ENCODE results near the gene HLA-DPA1.
"Not testable (repeated sequence)": the region's sequence is repeated elsewhere in the genome, so short reads cannot be mapped to it uniquely, and the experiment has no call there.

The HLA-DPA1 gene

DNA sequence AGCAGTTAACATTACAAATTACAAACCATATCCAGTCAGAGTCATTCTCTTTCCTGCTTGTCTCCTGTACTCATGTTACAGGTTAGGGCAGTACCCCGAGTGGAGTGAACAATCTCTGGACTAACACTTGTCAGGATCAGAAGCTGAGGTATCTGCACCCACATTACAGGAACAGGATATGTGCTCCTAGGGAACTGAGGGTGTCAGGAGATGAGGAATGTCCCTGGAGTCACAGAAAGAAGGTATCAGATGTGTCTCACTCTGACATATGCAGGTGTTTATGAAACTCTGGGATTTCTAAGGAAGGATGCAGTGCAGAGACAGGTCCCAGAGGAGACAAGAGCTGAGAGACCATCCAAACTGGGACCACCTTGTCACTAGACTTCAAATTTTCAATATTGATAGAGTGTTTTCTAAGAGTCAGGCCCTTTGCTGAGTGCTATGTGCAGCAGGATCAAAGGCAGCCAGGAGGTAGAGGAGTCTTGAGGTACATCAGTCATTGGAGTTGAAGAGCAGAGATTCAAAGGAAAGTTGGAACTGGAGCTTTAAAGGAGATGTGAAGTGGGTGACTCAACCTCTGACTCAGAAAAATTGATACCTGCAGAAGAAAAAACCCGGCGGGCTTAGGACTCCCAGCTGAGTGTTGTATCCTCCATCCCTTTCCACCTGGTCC, 14.9 kb upstream of the HLA-DPA1 start:
- DNase-seq = no peak

DNA sequence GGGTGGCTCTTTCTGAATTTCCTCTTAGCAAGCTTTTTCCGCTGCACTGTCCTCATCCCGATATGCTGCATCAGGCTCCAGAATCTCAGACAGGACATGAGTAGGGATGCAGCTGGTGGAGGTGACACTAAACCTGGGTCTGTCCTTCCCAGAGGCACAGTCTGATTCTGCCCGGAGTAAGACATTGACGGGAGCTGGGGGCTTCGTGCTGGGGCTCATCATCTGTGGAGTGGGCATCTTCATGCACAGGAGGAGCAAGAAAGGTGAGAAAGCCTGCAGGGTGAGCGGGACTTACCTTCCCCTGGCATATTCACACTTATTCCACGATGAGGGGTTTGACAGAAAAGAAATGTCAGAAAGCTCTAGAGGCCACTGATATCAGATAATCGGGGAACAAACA, 12.2 kb upstream of the HLA-DPA1 start:
- no peak for DNase-seq

DNA sequence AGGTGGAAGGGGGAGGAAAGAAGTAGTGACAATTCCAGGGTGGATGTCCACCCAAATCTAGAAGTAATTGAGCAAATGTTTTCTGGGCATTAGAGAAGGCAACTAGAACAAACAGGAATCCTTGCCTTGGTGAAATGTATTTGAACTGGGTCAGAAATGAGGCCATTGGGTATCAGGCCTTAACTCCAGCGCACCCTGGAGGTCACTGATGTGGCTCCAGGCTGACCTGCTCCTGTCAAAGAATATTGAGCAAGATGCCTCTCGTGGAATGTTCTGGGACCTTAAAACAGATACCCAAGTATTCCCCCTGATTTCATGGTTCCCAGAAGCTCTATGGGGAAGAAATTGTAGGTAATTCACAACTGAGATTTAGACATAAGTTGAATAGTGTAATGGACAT, 9.3 kb upstream of the HLA-DPA1 start:
- no peak for DNase-seq

DNA sequence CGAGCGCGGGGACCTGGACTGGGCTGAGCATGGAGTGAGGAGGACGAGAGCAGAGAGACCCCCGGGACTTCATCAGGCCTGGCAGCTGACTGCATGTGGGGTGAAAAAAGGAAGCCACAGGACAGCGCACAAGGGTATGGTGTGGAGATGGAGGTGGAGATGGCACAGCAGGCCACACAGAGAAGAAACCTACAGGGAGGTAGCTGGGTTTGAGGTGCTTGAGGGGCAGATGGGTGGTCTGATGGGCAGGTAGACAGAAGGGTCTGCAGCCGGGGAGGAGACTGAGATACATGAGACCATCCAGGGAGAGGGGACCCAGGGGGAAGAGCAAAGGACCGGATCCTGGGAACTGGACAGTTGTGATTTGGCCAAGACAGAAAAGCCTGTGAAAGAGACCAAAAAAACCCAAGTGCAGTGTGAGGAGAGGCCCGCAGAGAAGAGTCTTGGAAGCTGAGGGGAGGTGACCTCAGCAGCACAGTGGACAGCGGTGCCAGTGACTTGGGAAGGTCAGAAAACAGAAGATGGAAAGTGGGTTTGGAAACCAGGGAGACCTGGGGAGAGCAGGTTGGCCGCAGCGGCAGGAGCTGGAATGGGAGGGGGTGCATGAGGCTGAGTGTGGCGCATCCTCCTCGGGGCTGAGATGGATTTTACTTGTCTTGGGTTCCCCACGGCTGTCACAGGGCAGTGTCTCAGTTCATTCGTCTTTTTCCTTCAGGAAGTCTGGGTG, 7.8 kb upstream of the HLA-DPA1 start:
- no peak for DNase-seq

DNA sequence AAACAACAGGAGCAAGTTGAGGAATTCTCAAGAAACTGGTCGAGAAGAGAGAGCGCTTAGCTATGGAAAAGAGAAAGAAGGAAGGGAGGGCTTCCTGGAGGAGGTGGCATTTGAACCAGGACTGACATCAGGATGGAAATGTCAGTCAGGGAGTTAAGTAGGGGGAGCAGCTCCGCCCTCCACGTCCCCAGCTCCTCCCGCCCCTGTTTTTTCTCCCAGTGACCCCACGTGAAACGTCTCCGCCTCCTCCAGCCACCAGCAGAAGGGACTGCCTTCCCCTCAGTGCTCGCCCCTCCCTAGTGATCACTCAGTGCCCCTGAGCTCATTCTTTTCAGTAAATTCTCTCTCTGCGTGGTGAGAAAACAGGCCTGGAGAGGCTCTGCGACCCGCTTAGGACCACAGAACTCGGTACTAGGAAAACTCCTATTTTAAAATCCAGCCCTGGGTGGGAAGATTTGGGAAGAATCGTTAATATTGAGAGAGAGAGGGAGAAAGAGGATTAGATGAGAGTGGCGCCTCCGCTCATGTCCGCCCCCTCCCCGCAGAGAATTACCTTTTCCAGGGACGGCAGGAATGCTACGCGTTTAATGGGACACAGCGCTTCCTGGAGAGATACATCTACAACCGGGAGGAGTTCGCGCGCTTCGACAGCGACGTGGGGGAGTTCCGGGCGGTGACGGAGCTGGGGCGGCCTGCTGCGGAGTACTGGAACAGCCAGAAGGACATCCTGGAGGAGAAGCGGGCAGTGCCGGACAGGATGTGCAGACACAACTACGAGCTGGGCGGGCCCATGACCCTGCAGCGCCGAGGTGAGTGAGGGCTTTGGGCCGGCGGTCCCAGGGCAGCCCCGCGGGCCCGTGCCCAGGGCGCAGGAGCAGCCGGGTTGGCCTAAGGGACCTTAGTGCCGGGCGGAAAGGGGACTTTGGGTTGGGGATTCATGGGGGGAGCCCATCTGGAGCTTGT, 7.0 kb upstream of the HLA-DPA1 start:
- DNase-seq = no peak

- DNase-seq = no peak
Measured at GRCh38 chr6:33079580-33079979, 6.1 kb upstream of the HLA-DPA1 start.

GRCh38 chr6:33078919-33079521, 5.6 kb upstream of the HLA-DPA1 start:
- no peak for DNase-seq

DNA sequence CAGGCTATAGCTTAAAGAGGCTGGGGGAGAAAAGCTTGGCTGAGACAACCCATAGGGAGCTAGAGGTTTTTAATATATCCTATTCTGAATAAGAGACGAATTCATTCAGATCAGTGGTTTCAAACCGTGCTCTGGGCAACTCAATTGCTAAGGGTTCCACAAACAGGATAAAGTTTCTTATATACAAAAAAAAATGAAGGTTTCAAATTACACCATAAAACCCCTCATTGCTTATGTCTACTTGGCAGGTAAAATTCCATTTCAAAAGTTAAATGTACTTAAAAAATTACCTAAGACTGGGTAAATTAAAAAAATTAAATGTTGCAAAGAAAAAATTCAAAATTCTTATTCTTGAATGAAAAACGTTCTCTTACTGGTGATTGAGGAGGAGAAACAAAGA, 5.0 kb upstream of the HLA-DPA1 start:
- DNase-seq = no peak

DNA sequence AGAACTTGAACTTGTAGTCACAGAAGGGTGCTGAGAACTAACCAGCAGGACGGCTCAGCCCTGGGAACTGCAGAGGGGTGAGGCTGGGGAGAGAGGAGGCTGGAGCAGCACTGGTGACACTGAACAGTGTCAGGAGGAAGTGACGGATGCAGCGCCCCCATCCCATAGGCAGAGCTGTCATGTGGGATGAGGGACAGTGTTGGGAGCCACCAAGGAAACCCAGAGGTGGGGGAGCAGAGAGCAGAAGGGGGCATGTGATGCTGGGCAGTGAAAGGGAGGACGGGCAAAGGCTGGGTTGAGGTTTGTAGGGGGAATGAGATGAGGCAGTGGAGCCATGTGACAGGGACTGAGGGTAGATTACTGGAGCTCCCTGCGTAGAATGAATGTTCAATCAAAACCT, 4.5 kb upstream of the HLA-DPA1 start:
- no peak for DNase-seq

GRCh38 chr6:33076406-33076934, 3.0 kb upstream of the HLA-DPA1 start:
- no peak for DNase-seq

- no peak for DNase-seq
Measured at GRCh38 chr6:33075568-33076405, 2.3 kb upstream of the HLA-DPA1 start, which contains the start of gene HLA-DPB1. Gene HLA-DPB1 (plus strand): TSS chr6:33075990. CDS start chr6:33076042, 52 bp downstream.

DNA sequence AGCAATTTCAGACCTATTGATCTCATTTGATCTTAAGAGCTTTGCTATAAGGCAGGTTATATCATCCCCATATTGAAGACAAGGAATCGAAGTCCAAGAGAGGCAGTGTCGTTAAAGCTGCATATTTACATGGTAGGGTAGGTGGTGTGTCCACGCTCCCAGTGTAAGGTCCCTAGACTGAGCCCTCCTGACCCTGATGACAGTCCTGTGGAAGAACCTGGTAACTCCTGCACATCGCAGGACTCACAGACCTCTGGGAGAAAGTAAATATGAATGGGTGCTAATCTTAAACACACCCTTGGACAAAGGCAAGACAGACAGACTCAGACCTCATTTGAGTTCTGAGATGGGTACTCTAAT, 1.7 kb upstream of the HLA-DPA1 start:
- DNase-seq = no peak

GRCh38 chr6:33072508-33073100, 845 bp downstream of the HLA-DPA1 start:
- DNase-seq = no peak

GRCh38 chr6:33071569-33071968, 1.9 kb downstream of the HLA-DPA1 start:
- no peak for DNase-seq

- DNase-seq = no peak
Measured at GRCh38 chr6:33070909-33071308, 2.5 kb downstream of the HLA-DPA1 start.

- no peak for DNase-seq
Measured at GRCh38 chr6:33069021-33069738, 4.3 kb downstream of the HLA-DPA1 start.

DNA sequence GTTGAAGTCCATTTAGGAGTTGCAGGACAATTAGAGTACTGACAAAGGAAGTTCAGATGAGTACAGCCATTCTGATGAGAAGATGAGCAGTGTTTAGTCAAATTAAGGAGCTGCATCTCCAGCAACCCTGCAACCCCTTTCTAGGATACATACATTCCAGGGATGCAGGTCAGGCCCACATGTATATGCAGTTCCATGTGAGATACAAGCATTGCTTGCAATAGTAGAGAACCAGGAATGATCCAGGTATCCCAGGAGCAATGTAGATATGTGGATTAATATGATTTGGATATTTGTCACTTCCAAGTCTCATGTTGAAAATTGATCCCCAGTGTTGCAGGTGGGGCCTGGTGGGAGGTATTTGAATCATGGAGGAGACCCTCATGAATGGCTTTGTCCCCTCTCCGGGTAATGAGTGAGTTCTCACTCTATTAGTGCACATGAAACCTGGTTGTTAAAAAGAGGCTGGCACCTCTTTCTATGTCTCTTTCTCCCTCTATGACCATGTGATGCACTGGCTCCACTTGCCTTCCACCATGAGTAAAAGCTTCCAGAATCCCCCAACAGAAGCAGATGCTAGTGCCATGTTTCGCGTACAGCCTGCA, 6.4 kb downstream of the HLA-DPA1 start:
- no peak for DNase-seq

- no peak for DNase-seq
Measured at GRCh38 chr6:33065312-33065711, 8.1 kb downstream of the HLA-DPA1 start.

DNA sequence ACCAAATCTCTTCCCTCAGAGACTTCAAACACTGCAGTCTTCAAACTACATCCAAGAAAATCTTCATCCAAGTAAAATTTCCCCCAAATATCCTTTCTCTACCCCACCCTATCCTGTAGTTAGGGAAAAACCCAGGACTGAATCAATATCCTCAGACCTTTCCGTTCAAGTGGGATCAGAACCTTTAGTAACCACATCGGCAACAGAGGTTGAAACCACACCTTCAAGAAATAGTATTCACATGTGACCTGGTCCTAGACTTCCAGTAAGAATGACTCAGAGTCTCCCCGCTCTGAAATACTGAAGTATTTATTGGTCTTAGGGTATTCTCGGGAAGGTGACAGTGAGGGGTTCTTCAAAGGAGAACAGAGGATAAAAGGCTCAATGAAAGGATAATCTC, 8.7 kb downstream of the HLA-DPA1 start:
- DNase-seq = no peak

GRCh38 chr6:33063435-33063834, 10.0 kb downstream of the HLA-DPA1 start:
- DNase-seq = not testable (repeated sequence)

Measured in DMS79 (cell line).